K562 (cell line): Measurements from ENCODE around the gene CHRND. TPM values are rescaled to one million over a fixed set of nuclear protein-coding genes. Genes with fewer than 3 reads are reported as not detected.

ENCODE experiments used
- ATAC-seq: fragments of 200-7000 bp; cut with Tn5 transposase; 3 replicates; pipeline ENCODE4 v1.9.1; 2020; ENCODE audit warnings: moderate library complexity
- BruUV-seq: library from RNA; stranded (reverse); fragments of 400-500 nt; replicated peaks from 2 replicates; lab custom pipeline; 2021; lab: Mats Ljungman, UMichigan
- CTCF ChIA-PET: fragments of 300-600 bp; formaldehyde crosslinking; extraction: SDS; loops from one replicate; lab custom pipeline; 2021; ENCODE audit warnings: low intra/inter-chr PET ratio; lab: Yijun Ruan, JAX
- POLR2A ChIA-PET: fragments of 300-600, 350-650 bp; sonication (Branson Sonifier 250); formaldehyde crosslinking; extraction: SDS; loops from one replicate; lab custom pipeline; 2021; ENCODE audit warnings: antibody characterized with exemption, inconsistent platforms; lab: Yijun Ruan, JAX
- DNase-seq, 4 experiments: peaks; one replicate each; pipeline versions ENCODE4 v3.0.0 to v3.0.0-alpha.2; 2011 to 2018; ENCODE audit warnings: low spot score in 3 of 4, mixed read lengths in 3 of 4; ENCODE audit errors: extremely low read depth in 1 of 4
- FAIRE-seq: peaks from 2 replicates; lab custom pipeline; 2011; peaks lifted over from hg19 to GRCh38; lab: Jason Lieb, UNC
- H2AFZ ChIP-seq: 2 replicates; pipeline ENCODE4 v1.6.0; 2011; ENCODE audit warnings: low read depth, low read length, control low read depth, inconsistent platforms
- H3K27ac ChIP-seq: fragments of 200-600 bp; 3 replicates; pipeline ENCODE4 v1.8.0; 2011; ENCODE audit warnings: low read depth, mild to moderate bottlenecking, control low read depth, inconsistent platforms, low read length, moderate library complexity, mixed read lengths; ENCODE audit errors: extremely low read depth
- H3K27me3 ChIP-seq, 2 experiments: fragments of 300-600 bp in 1 of 2; 2 replicates in 1 of 2; 3 replicates in 1 of 2; pipeline versions ENCODE4 v1.6.0 to v1.8.0; 2011; ENCODE audit warnings: inconsistent platforms in 2 of 2, low read length in 2 of 2, mild to moderate bottlenecking in 1 of 2, mixed read lengths in 1 of 2, moderate library complexity in 1 of 2; ENCODE audit not compliant: control insufficient read depth in 2 of 2, insufficient read depth in 2 of 2
- H3K36me3 ChIP-seq: fragments of 300-600 bp; 3 replicates; pipeline ENCODE4 v1.8.0; 2011; ENCODE audit warnings: mild to moderate bottlenecking, low read length, inconsistent platforms; ENCODE audit not compliant: control insufficient read depth, insufficient read depth
- H3K4me1 ChIP-seq, 2 experiments: fragments of 200-600 bp in 1 of 2; replicated peaks in 1 of 2; 2 replicates in 1 of 2; 3 replicates in 1 of 2; pipeline versions ENCODE4 v1.5.1 to v1.8.0; 2011; ENCODE audit warnings: inconsistent platforms in 2 of 2, low read length in 2 of 2, mild to moderate bottlenecking in 1 of 2, mixed read lengths in 1 of 2, moderate library complexity in 1 of 2; ENCODE audit not compliant: control insufficient read depth in 2 of 2, insufficient read depth in 2 of 2
- H3K4me2 ChIP-seq: 2 replicates; pipeline ENCODE4 v1.6.1; 2011; ENCODE audit warnings: low read length, control low read depth, inconsistent platforms, mixed read lengths; ENCODE audit not compliant: insufficient read depth
- H3K4me3 ChIP-seq: fragments of 200-600 bp; sonication (generic), shearing (Covaris generic); 2 replicates; pipeline ENCODE4 v1.5.1; 2016; ENCODE audit warnings: control low read depth, inconsistent platforms
- H3K79me2 ChIP-seq: fragments of 200-600 bp; 3 replicates; pipeline ENCODE4 v1.8.0; 2011; ENCODE audit warnings: low read length, inconsistent platforms; ENCODE audit not compliant: control insufficient read depth, insufficient read depth
- H3K9ac ChIP-seq, 2 experiments: 2 replicates each; pipeline versions ENCODE4 v1.6.0 to v1.6.1; 2011; ENCODE audit warnings: low read depth in 2 of 2, low read length in 2 of 2, control low read depth in 1 of 2, inconsistent platforms in 1 of 2, mild to moderate bottlenecking in 1 of 2, mixed read lengths in 1 of 2; ENCODE audit not compliant: insufficient read depth in 1 of 2
- H3K9me1 ChIP-seq: one replicate; pipeline ENCODE4 v1.6.0; 2011; ENCODE audit warnings: inconsistent platforms, mild to moderate bottlenecking, low read length, moderate library complexity; ENCODE audit not compliant: control insufficient read depth, insufficient read depth
- H3K9me3 ChIP-seq: replicated peaks from 2 replicates; pipeline ENCODE4 v1.5.1; 2011; ENCODE audit warnings: low read depth, low read length, inconsistent platforms; ENCODE audit not compliant: control insufficient read depth, insufficient read depth
- H4K20me1 ChIP-seq: replicated peaks from 2 replicates; pipeline ENCODE4 v1.6.1; 2011; ENCODE audit warnings: low read length, inconsistent platforms, mixed read lengths; ENCODE audit not compliant: control insufficient read depth, insufficient read depth
- CBFB ChIP-seq: sonication (generic); formaldehyde crosslinking; IDR thresholded peaks from 2 replicates; pipeline ENCODE4 v1.4.0; 2020; ENCODE audit warnings: mild to moderate bottlenecking, missing genetic modification reagents
- CBX3 ChIP-seq, 2 experiments: IDR thresholded peaks; 1 replicate in 1 of 2; 2 replicates in 1 of 2; pipeline ENCODE4 v1.6.1; 2012; ENCODE audit warnings: inconsistent platforms in 2 of 2, low read length in 2 of 2, borderline replicate concordance in 1 of 2, control low read depth in 1 of 2
- MEIS2 ChIP-seq: fragments of 450-650 bp; IDR thresholded peaks from 2 replicates; pipeline ENCODE4 v1.6.1; 2014; ENCODE audit warnings: mild to moderate bottlenecking; ENCODE audit not compliant: partially characterized antibody
- NFIC ChIP-seq: fragments of 450-650 bp; IDR thresholded peaks from 2 replicates; pipeline ENCODE4 v1.6.1; 2017; ENCODE audit warnings: mild to moderate bottlenecking, inconsistent platforms
- PBX2 ChIP-seq, 2 experiments: IDR thresholded peaks in 1 of 2; conservative IDR thresholded peaks in 1 of 2; 2 replicates each; pipeline ENCODE4 v1.6.1; 2016; ENCODE audit warnings: low read depth in 2 of 2, mild to moderate bottlenecking in 1 of 2, missing compliant biosample characterization in 1 of 2, missing genetic modification characterization in 1 of 2, moderate library complexity in 1 of 2
- PKNOX1 ChIP-seq: fragments of 450-650 bp; IDR thresholded peaks from 2 replicates; pipeline ENCODE4 v1.6.1; 2016
- ZNF282 ChIP-seq: sonication (generic); formaldehyde crosslinking; IDR thresholded peaks from 2 replicates; pipeline ENCODE4 v1.8.1; 2023; ENCODE audit warnings: missing genetic modification reagents
- WGBS: fragments of 100-300 bp; shearing (Covaris generic); methylation state at CpG from one replicate; pipeline ENCODE4 v1.1.6; 2016; ENCODE audit warnings: low coverage, mixed read lengths; ENCODE audit not compliant: insufficient coverage; ENCODE audit errors: missing lambda C conversion rate; 5-methylcytosine and 5-hydroxymethylcytosine counted together
- in situ Hi-C: fragments of 300-500 bp; cut with MboI; formaldehyde crosslinking; loops from 4 replicates; pipeline ENCODE4 v1.15.0; 2018; ENCODE audit warnings: inconsistent platforms, mixed read lengths
- intact Hi-C: fragments of 100-400 bp; cut with micrococcal nuclease; formaldehyde crosslinking; loops from 2 replicates; pipeline ENCODE4 v1.14.2; 2022
- polyA plus RNA-seq, 8 experiments: library from polyadenylated mRNA; depleted of rRNA in 4 of 8; stranded (reverse) in 5 of 8; unstranded in 3 of 8; fragments of >200 nt; fragmentation: Nextera tagmentation in 2 of 8; fragmentation: Illumina TruSeq in 1 of 8; extraction: Ambion mirVana in 2 of 8; extraction: Trizol in 1 of 8; gene quantifications; 2 replicates each; pipeline versions ENCODE4 v1.2.1 to v1.2.3, GENCODE V29; 2011 to 2014; ENCODE audit warnings: inconsistent platforms in 1 of 8, missing spikeins in 1 of 8
- total RNA-seq, 7 experiments: library from RNA; depleted of rRNA in 6 of 7; stranded (reverse); fragments of >200 nt in 6 of 7; fragmentation: Illumina TruSeq in 2 of 7; extraction: Trizol in 2 of 7; gene quantifications; 2 replicates each; pipeline versions ENCODE4 v1.2.1 to v1.2.3, GENCODE V29; 2011 to 2021; ENCODE audit warnings: low replicate concordance in 1 of 7

The CHRND gene
- total and polyA plus RNA-seq, 9 of the 15 experiments (the other 6 are each of a cell fraction or from before 2014, with no cell fraction given), result not detected

- FAIRE-seq (no peak), ATAC-seq (no peak)
- ChIA-PET POLR2A (no interaction called here), CTCF (no interaction called here)
- Histone ChIP-seq H3K4me1 (no peaks in the 10 kb centered on the region), H3K9me1 (no peaks in the 10 kb centered on the region), H3K9ac (no peak overlapping the region), H2AFZ (no peak overlapping the region), H4K20me1 (no peaks in the 10 kb centered on the region), H3K4me2 (no peak overlapping the region), H3K27ac (no peak overlapping the region), H3K79me2 (no peaks in the 10 kb centered on the region), H3K27me3 (peaks cover 0 to 52% of the 10 kb centered on the region in 2 experiments; a peak in 2 of 5 replicates)
- intact Hi-C loops, result no loop called here
- in situ Hi-C loops, result loop anchor here (10.0 kb wide), 1 partner anchor 607 kb away; no protein-coding TSS in a partner anchor
- no peak for TF ChIP-seq CBFB
- peak; percentile 61 for TF ChIP-seq MEIS2
- TF ChIP-seq PBX2 (CRISPR knock-in tag; IDR thresholded peaks at IDR 0.05; ENCODE audit: low read depth), result no peak
- TF ChIP-seq PBX2 (tag; conservative IDR thresholded peaks at IDR 0.05; ENCODE audit: low read depth), result peak; percentile 42; the same call in 1 of the 2 replicates
- TF ChIP-seq NFIC, result peak; percentile 60
- TF ChIP-seq CBX3 (IDR thresholded peaks at IDR 0.05; ENCODE audit: borderline replicate concordance in 1 of 2, low read length in 2 of 2), result no peak
- TF ChIP-seq PKNOX1, result peak; percentile 52
- TF ChIP-seq ZNF282 (CRISPR knock-in tag), result no peak
- TF ChIP-seq, all 486 proteins: peak for 4
- Histone ChIP-seq H3K36me3 (no peaks in the 10 kb centered on the region), H3K9me3 (no peaks in the 10 kb centered on the region), H3K4me3 (no peak overlapping the region)
- DNase-seq, result no peak
- WGBS, result 1% methylated on average over 7 of the region's 11 CpGs
- BruUV-seq, result no TSS peak
Observed at GRCh38 chr2:232511336-232511890, 14.5 kb upstream of the CHRND start.
